Vagina (tissue), 2 donors: ENCODE data around the gene INHBB. TPM values are rescaled to one million over a fixed set of nuclear protein-coding genes. Genes with fewer than 3 reads are reported as not detected.
A peak's percentile ranks its signal among the peaks of the same experiment; 100 is the strongest.

ENCODE experiments used
- DNase-seq, 2 donors: peaks; one replicate each; pipeline ENCODE4 v3.0.0-alpha.2; 2017; ENCODE audit errors: extremely low spot score in 2 of 2
- H3K27ac ChIP-seq: fragments of 200-600 bp; sonication (generic); one replicate; pipeline ENCODE4 v1.5.1; 2019
- H3K27me3 ChIP-seq: fragments of 200-600 bp; sonication (generic); one replicate; pipeline ENCODE4 v1.5.1; 2019
- H3K36me3 ChIP-seq, 2 donors: fragments of 200-600 bp; sonication (generic); one replicate each; pipeline ENCODE4 v1.5.1; 2017 to 2019
- H3K4me1 ChIP-seq: fragments of 200-600 bp; sonication (generic); one replicate; pipeline ENCODE4 v1.5.1; 2019
- H3K4me3 ChIP-seq, 2 donors: fragments of 200-600 bp; sonication (generic); 1 replicate in 1 of 2; 2 replicates in 1 of 2; pipeline ENCODE4 v1.5.1; 2016 to 2019
- H3K9me3 ChIP-seq: fragments of 200-600 bp; sonication (generic); one replicate; pipeline ENCODE4 v1.5.1; 2019
- CTCF ChIP-seq, 3 experiments: fragments of 450-650 bp in 2 of 3; fragments of 200-600 bp in 1 of 3; sonication (generic) in 1 of 3; IDR thresholded peaks; one replicate each; pipeline ENCODE4 v1.5.1; 2017 to 2019; ENCODE audit warnings: antibody characterized with exemption in 3 of 3, mild to moderate bottlenecking in 2 of 3, moderate library complexity in 2 of 3
- POLR2A ChIP-seq, 2 donors: fragments of 450-650 bp; IDR thresholded peaks; one replicate each; pipeline ENCODE4 v1.6.1; 2017; ENCODE audit warnings: antibody characterized with exemption in 2 of 2, mild to moderate bottlenecking in 2 of 2, moderate library complexity in 2 of 2
- POLR2AphosphoS5 ChIP-seq, 2 donors: sonication (generic); formaldehyde crosslinking; IDR thresholded peaks; one replicate each; pipeline ENCODE4 v1.9.0; 2017; ENCODE audit warnings: antibody characterized with exemption in 2 of 2, mild to moderate bottlenecking in 2 of 2, low read depth in 1 of 2; ENCODE audit not compliant: insufficient read depth in 1 of 2
- intact Hi-C: fragments of 100-400 bp; cut with DNase I; formaldehyde crosslinking; loops from one replicate; pipeline ENCODE4 v1.15.1; 2023
- total RNA-seq: library from RNA; depleted of rRNA; stranded (reverse); fragments of >200 nt; gene quantifications from one replicate; pipeline ENCODE4 v1.2.3, GENCODE V29; 2016

Gene INHBB
- total RNA-seq, 1 donor from 2014 or later: 19.4 TPM

DNA sequence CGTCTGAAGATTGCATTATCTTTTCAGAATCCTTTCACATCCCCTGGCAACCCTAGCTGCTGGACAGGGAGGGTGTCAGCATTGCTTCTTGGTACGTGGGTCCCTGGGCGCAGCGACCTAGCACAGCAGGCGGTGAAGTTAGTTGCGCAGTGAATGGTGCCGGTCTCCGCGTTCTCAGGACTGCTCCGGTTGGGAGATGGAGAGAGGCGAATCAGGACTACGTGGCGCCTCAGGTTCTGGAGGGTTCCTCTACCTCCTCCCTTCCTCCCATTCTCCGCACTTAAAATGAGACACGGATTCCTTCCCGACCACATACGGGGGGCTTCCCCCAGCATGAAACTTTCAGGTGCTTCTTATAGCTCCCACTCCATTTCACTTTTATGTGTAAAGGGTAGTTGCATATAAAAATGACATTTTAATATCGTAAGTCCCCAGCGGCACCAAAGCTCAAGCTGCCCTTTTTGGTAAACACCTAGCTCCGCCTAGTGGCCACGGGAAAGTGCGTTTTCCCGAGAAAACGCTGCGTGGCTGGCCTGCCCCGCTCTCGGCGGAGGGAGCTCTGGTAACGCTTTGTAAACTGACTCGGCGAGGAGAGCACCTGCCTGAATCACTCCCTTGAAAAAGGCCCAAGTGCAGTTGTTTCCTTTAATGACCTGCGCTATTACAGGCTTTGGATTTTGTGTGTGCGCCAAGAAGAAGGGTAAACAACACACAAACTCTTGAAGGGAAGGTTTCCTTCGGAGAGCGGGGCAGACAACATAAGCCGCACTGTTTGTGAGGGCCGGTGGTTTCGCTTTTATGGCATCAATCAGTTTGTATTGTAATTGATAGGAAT is 32.9 kb upstream of the INHBB start:
- no peaks in the 10 kb centered on the region for H3K36me3 ChIP-seq
- intact Hi-C loops: loop anchor here (10.0 kb wide), 1 partner anchor 88 kb away; the partner anchor contains the start of gene TMEM185B
- H3K4me1 ChIP-seq: peaks cover 22% of the 10 kb centered on the region
- DNase-seq: no peak
- no peaks in the 10 kb centered on the region for H3K9me3 ChIP-seq
- peak; percentile 79 to 94 (median 86) for TF ChIP-seq CTCF (IDR thresholded peaks at IDR 0.05)
- TF ChIP-seq POLR2A (IDR thresholded peaks at IDR 0.05): no peak
- TF ChIP-seq POLR2AphosphoS5 (IDR thresholded peaks at IDR 0.05; ENCODE audit: insufficient read depth in 1 of 2, low read depth in 1 of 2): peak; percentile 48 to 86
- H3K4me3 ChIP-seq: peak overlapping the region; percentile 31 to 42
- H3K27ac ChIP-seq: peak overlapping the region; percentile 81
- no peaks in the 10 kb centered on the region for H3K27me3 ChIP-seq

DNA sequence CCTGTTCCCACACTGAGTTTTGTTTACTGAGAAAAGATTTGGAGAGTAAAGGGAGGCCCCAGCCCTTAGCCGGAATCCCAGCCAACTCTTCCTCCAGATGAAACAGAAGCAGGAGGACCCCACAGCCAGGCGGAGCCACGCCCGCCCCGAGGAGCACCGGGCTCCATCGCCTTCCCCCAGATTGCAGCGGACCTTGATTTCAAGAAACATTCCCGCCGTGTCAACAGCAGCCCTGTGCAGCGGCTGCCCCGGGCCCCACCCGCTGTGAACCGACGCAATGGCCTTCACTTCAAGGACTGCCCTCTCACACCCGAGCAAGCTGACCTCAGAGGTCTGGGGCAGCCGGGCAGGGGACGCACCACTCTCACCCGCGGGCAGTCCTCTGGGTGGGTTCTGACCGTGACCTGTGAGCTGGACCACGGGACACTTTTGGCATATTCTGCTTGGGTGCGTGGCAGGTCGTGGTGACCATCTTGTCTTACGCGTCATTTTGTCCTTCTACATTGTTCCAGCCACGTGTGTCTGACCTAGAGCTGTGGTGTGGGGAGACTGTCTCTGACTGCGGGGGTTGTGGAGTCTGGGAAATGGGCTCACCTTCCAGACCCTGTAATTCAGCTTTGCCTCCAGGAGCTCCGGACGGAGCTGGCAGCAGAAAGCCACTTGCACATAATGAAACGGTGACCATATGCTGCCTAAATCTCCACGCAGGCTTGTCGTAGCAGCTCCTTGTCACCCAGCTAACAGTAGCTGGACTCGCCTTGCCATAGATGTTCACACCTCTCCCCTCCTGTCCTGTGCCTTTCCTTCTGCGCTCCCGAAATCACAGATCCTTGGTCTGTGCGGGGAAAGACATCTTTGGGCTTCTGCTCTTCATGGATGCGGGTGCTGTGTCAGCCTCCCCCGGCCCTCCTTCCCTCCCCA is 32.0 kb upstream of the INHBB start:
- no peak for DNase-seq
- no peaks in the 10 kb centered on the region for H3K36me3 ChIP-seq
- no peaks in the 10 kb centered on the region for H3K9me3 ChIP-seq
- intact Hi-C loops: loop anchor here (10.0 kb wide), 1 partner anchor 89 kb away; the partner anchor contains the start of gene TMEM185B
- no peak for TF ChIP-seq POLR2AphosphoS5 (IDR thresholded peaks at IDR 0.05; ENCODE audit: insufficient read depth in 1 of 2, low read depth in 1 of 2)
- peak overlapping the region; percentile 31 to 42 for H3K4me3 ChIP-seq
- no peaks in the 10 kb centered on the region for H3K27me3 ChIP-seq
- peak overlapping the region; percentile 81 for H3K27ac ChIP-seq
- peaks cover 27% of the 10 kb centered on the region for H3K4me1 ChIP-seq

DNA sequence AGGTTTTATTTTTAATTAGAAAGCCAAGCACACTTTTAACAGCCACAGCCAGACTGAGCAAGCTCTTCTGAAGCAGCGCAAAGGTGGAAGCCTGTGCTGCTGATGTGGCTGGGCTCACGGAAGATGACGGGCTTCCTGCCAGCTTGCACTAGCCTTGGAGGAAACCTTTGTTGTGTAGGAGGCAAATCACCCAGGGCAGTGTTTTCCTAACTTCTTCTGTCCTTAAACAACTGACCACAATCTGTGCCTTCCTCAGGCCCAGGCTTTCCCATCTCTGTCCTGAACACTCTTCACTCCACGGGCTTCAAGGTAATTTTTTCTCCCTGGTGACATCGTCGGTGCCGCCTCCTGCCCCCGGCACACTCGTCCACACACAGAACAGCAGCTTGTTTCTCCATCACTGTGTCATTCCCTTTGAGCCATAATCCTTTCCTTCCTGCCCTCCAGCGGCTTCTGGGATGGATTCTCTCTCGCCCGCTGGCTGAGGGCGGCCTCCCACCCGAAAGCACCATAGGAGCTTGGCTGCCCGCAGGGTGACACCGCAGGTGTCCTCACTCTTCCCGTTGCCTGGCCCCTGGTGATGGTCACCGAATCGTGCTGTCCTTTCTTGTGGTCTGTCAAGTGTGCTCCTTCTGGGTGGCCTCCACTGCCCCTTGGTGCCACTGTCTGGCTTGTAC is 31.1 kb upstream of the INHBB start:
- DNase-seq: no peak
- TF ChIP-seq POLR2AphosphoS5 (IDR thresholded peaks at IDR 0.05; ENCODE audit: insufficient read depth in 1 of 2, low read depth in 1 of 2) (no peak), CTCF (IDR thresholded peaks at IDR 0.05) (no peak), POLR2A (IDR thresholded peaks at IDR 0.05) (no peak)
- H3K9me3 ChIP-seq: no peaks in the 10 kb centered on the region
- H3K36me3 ChIP-seq: no peaks in the 10 kb centered on the region
- intact Hi-C loops: loop anchor here (5.0 to 10.0 kb wide), 2 partner anchors 90 to 203 kb away; partner anchors contain the start of gene TMEM185B
- H3K27me3 ChIP-seq: no peaks in the 10 kb centered on the region
- H3K27ac ChIP-seq: peak overlapping the region; percentile 81
- H3K4me3 ChIP-seq: no peak overlapping the region
- H3K4me1 ChIP-seq: peaks cover 36% of the 10 kb centered on the region

GRCh38 chr2:120315367-120316033 is 30.4 kb upstream of the INHBB start:
- H3K27ac ChIP-seq: no peak overlapping the region
- DNase-seq: no peak
- intact Hi-C loops: loop anchor here (5.0 to 10.0 kb wide), 2 partner anchors 91 to 203 kb away; partner anchors contain the start of gene TMEM185B

More at GRCh38 chr2:120315367-120316033, 30.4 kb upstream of the INHBB start:
- Histone ChIP-seq H3K4me3 (no peak overlapping the region), H3K36me3 (no peaks in the 10 kb centered on the region), H3K27me3 (no peaks in the 10 kb centered on the region), H3K4me1 (peaks cover 42% of the 10 kb centered on the region), H3K9me3 (no peaks in the 10 kb centered on the region)
- TF ChIP-seq POLR2AphosphoS5 (IDR thresholded peaks at IDR 0.05; ENCODE audit: insufficient read depth in 1 of 2, low read depth in 1 of 2): no peak
- no peak for TF ChIP-seq CTCF (IDR thresholded peaks at IDR 0.05)
- TF ChIP-seq POLR2A (IDR thresholded peaks at IDR 0.05): no peak
